Fibroblast of pulmonary artery (primary cell): ENCODE measurements around the gene WDPCP.
A peak's percentile ranks its signal among the peaks of the same experiment; 100 is the strongest.

Source experiments
- DNase-seq: peaks from one replicate; pipeline ENCODE4 v3.0.0-alpha.2; 2010; ENCODE audit warnings: low read depth
- H3K4me3 ChIP-seq: replicated peaks from 2 replicates; pipeline ENCODE4 v1.5.1; 2011; ENCODE audit warnings: low read depth, mild to moderate bottlenecking, control low read depth, low read length, moderate library complexity
- TF ChIP-seq, protein P1 (sequence below): IDR thresholded peaks from 2 replicates; pipeline ENCODE4 v1.5.1; 2011; ENCODE audit warnings: mild to moderate bottlenecking, control low read depth, low read length, inconsistent platforms; ENCODE audit errors: missing control alignments

Gene WDPCP

DNA sequence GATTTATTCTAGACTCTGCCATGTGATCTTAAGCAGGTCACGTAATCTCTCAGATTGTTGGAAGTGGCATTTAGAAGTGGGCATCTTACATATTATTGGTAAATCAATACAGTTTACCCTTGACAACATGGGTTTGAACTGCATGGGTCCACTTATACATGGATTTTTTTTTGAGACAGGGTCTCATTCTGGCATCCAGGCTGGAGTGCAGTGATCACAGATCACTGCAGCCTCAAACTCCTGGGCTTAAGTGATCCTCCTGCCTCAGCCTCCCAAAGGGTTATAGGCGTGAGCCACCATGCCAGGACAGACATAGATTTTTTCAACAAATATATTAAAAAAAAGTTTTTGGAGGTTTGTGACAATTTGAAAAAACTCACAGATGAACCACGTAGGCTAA lies 393.0 kb downstream of the WDPCP start:
- TF ChIP-seq, protein P1, sequence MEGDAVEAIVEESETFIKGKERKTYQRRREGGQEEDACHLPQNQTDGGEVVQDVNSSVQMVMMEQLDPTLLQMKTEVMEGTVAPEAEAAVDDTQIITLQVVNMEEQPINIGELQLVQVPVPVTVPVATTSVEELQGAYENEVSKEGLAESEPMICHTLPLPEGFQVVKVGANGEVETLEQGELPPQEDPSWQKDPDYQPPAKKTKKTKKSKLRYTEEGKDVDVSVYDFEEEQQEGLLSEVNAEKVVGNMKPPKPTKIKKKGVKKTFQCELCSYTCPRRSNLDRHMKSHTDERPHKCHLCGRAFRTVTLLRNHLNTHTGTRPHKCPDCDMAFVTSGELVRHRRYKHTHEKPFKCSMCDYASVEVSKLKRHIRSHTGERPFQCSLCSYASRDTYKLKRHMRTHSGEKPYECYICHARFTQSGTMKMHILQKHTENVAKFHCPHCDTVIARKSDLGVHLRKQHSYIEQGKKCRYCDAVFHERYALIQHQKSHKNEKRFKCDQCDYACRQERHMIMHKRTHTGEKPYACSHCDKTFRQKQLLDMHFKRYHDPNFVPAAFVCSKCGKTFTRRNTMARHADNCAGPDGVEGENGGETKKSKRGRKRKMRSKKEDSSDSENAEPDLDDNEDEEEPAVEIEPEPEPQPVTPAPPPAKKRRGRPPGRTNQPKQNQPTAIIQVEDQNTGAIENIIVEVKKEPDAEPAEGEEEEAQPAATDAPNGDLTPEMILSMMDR = no peak
- no peak for DNase-seq
- H3K4me3 ChIP-seq = no peak overlapping the region

DNA sequence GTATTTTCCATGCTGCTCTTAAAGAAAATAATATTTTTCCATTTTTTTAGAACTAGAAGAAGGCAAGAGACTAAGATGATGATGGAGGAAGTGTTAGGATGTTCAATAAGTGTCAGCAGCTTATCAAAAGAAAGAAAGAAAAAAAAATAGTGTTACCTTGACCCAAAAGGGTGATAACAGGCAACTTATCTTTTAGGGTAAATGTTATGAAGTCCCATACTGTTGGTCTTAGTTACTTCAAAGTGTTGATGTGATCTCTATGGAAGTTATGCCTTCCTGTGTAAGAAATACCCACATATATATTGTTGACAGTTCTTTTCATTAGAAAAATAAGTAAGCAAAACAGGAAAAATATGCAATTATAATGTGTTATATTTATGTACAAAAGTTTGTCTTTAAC lies 394.1 kb downstream of the WDPCP start:
- TF ChIP-seq, protein P1 = no peak
- H3K4me3 ChIP-seq = no peak overlapping the region
- no peak for DNase-seq

DNA sequence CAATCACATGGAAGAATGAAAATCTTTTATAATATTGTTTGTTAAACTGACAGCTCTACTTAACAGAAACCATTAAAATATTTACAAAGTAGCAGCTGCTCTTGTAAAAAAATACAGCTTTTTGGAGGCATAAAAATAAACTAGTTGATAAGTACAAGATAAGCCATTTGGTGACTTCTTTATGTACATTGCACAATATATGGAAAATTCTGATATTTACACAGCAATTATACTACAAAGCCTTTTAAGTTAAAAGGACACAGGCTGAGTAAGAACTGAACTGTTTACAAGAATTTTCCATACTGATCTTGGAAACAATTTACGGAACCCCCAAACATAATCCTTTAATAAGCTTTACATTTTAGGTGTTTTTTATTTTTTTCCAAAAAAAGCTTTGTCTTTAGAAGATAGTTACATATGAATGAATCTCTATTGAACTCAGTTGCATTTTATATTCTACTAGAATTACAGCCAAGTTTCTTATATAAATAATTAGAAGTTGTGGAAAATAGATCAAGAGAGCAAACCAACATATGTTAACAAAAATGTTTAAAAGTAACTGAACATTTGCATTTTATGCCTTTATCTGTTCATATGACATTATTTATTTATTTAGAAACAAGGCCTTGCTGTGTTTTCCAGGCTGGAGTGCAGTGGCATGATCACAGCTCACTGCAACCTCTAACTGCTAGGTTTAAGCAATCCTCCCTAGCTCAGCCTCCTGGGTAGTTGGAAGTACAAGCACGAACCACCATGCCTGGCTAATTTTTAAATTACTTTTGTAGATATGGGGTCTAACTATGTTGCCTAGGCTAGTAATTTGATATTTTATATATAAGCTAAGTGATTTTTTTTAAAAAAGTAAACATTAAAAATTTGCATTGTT lies 395.1 kb downstream of the WDPCP start:
- no peak for DNase-seq
- no peak overlapping the region for H3K4me3 ChIP-seq
- TF ChIP-seq, protein P1 = no peak

DNA sequence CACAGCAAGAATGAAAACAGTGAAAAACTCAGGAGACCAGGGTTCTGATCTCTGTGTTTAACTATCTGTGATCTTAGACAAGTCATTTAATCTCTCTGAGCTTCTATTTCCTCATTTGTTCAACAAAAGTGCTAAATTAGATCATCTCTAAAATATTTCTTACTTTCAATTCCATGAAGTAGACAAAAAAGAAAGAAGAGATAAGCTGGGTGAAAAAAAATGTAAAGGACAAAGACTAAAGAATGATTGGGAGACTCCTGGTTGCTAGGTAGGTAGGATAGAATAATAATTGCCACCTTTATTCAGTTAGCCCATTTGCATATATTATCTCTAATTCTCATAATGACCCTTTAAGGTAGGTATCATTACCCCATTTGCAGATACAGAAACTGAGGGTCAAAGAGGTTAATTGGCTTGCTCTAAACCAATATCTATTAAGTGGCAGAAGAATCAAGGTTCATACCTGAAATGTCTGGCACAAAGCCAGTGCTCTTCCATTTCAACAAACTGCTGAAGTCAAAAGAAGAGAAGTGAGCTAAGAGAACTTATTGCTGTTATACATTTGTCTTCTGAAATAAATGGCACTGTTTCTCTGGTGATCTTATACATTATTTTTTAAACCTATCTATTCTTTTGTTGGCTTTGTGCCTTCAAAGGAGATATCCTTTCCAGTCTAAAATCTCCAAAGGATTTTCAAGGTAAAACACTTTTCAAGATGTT lies 395.9 kb downstream of the WDPCP start:
- DNase-seq = no peak
- TF ChIP-seq, protein P1 = no peak
- H3K4me3 ChIP-seq = no peak overlapping the region

DNA sequence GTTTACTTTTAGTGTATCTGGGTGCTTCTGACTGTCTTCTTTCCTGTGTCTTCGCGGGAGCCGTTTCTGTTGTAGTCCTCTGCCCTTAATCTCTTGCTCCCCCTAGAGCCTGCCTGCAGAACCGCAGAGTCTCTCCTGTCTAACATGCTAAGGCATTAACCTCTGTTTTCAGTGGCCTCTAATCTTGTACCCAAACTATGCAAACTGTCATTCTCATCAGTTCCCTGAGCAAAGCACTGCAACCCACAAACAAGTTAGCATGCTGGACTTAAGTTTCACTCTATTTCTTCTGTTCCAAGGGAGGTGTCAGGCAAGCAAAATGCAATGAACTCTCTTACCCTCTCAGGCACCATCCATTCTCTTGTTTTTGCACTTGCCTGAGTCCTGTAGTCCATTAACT lies 399.3 kb downstream of the WDPCP start:
- peak; percentile 41 for DNase-seq

DNA sequence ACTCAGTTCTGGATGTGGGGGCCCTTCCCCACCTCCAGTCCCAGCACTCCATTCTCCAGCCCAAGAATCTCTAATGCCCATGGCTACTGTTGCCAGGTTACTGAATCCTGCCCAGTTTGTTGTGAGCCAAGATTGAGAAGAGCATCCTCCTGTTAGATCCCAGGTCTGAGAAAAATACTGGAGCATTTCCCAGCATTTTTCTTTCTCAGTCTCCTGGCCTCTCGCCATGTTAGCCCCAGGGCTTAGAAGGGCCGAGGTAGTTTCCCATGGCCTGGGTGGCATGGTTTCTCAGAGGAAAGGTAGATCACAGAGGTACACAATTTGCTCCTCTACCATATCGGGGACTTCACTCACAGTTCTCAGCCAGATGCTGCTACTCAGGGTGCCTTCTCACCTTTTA lies 401.9 kb downstream of the WDPCP start:
- no peak for DNase-seq
- TF ChIP-seq, protein P1 = no peak
- H3K4me3 ChIP-seq = no peak overlapping the region

More for the DNA sequence above, 399.3 kb downstream of the WDPCP start:
- TF ChIP-seq, protein P1 = peak; percentile 78
- H3K4me3 ChIP-seq = no peak overlapping the region
